Skeletal muscle tissue (tissue), 4 donors: ENCODE measurements around the gene JMJD1C. TPM values are rescaled to one million over a fixed set of nuclear protein-coding genes. Genes with fewer than 3 reads are reported as not detected.

ENCODE experiments used
- H3K27ac ChIP-seq: one replicate; pipeline ENCODE4 v1.7.0; 2013; ENCODE audit warnings: mild to moderate bottlenecking, low read depth, low read length, inconsistent platforms
- H3K27me3 ChIP-seq, 3 donors: one replicate each; pipeline ENCODE4 v1.7.0; 2013; ENCODE audit warnings: low read length in 3 of 3; ENCODE audit not compliant: control insufficient read depth in 3 of 3, insufficient read depth in 3 of 3
- H3K36me3 ChIP-seq, 3 donors: one replicate each; pipeline ENCODE4 v1.7.0; 2013; ENCODE audit warnings: low read length in 3 of 3; ENCODE audit not compliant: control insufficient read depth in 3 of 3, insufficient read depth in 3 of 3
- H3K4me1 ChIP-seq, 3 donors: one replicate each; pipeline ENCODE4 v1.7.0; 2013; ENCODE audit warnings: low read length in 3 of 3, mild to moderate bottlenecking in 3 of 3; ENCODE audit not compliant: control insufficient read depth in 3 of 3, insufficient read depth in 3 of 3
- H3K4me3 ChIP-seq, 3 donors: one replicate each; pipeline ENCODE4 v1.7.0; 2013; ENCODE audit warnings: low read length in 3 of 3
- H3K9ac ChIP-seq, 3 donors: one replicate each; pipeline ENCODE4 v1.7.0; 2013; ENCODE audit warnings: low read length in 3 of 3, mild to moderate bottlenecking in 3 of 3, moderate library complexity in 2 of 3, low read depth in 1 of 3
- H3K9me3 ChIP-seq, 3 donors: one replicate each; pipeline ENCODE4 v1.7.0; 2013; ENCODE audit warnings: low read length in 3 of 3; ENCODE audit not compliant: control insufficient read depth in 3 of 3
- total RNA-seq: library from RNA; depleted of rRNA; stranded (reverse); fragments of >200 nt; gene quantifications from one replicate; pipeline ENCODE4 v1.2.3, GENCODE V29; 2014
- donor health status: Osteomylitis.

JMJD1C gene
- total RNA-seq, 1 donor from 2014 or later: 90.8 TPM

- peaks cover 16 to 28% (median 25%) of the 10 kb centered on the region in 3 donors for H3K4me1 ChIP-seq
- H3K9me3 ChIP-seq: no peaks in the 10 kb centered on the region
- H3K4me3 ChIP-seq: no peak overlapping the region
- no peaks in the 10 kb centered on the region for H3K27me3 ChIP-seq
- H3K9ac ChIP-seq: no peak overlapping the region
- no peaks in the 10 kb centered on the region for H3K36me3 ChIP-seq
- H3K27ac ChIP-seq: peak overlapping the region; percentile 23
These were observed 204.3 kb downstream of the JMJD1C start for GRCh38 chr10:63261496-63261895.

DNA sequence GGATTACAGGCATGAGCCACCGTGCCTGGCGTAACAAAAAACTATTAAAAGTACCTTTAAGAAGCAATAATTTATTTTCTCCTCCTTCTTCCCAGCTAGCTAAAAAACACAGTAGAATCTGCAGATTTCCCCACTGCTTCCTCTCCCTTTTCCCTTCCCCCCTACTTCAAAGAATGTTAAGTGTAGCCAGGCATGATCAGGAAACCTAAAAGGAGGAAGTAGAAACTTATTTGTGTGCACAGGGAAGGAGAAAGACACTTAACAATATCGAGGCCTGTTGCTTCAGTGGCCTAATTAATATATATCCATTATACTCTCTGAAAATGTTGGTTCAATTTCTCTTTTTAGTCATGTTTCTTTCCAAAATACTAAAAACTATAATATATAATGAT lies 204.9 kb downstream of the JMJD1C start:
- H3K4me1 ChIP-seq: peaks cover 20 to 34% (median 31%) of the 10 kb centered on the region in 3 donors
- H3K27ac ChIP-seq: peak overlapping the region; percentile 23
- no peaks in the 10 kb centered on the region for H3K36me3 ChIP-seq
- no peak overlapping the region for H3K9ac ChIP-seq
- H3K4me3 ChIP-seq: no peak overlapping the region
- H3K9me3 ChIP-seq: no peaks in the 10 kb centered on the region
- H3K27me3 ChIP-seq: no peaks in the 10 kb centered on the region

DNA sequence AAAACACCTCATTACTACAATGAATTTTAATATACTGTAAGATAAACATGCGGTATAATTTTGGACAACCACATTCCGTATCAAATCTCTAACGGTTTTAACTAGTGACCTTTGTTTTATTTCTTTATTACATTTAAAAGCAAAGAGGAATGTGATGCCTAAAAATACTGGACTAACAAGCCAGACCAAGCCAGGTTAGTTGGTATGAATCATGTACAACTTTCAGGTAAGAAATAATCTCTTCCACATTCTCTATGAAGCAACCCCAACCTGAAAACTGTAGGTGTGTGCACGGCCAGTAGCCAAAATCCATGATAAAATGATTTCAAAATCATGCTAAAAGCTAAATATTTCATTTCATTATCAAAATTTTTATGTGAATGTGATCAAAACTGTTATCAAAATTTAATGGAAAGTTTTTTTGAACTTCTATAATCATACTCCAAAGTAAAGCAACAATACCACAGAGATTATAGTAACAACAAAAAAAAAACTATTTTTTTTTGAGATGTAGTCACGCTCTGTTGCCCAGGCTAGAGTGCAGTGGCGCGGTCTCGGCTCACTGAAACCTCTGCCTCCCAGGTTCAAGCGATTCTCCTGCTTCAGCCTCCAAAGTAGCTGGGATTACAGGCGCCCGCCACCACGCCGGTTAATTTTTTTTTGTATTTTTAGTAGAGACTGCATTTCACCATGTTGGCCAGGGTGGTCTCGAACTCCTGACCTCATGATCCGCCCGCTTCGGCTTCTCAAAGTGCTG lies 205.5 kb downstream of the JMJD1C start:
- Histone ChIP-seq H3K27ac (no peak overlapping the region), H3K36me3 (no peaks in the 10 kb centered on the region), H3K4me3 (no peak overlapping the region), H3K9ac (no peak overlapping the region), H3K4me1 (peaks cover 20 to 34% (median 32%) of the 10 kb centered on the region in 3 donors), H3K27me3 (no peaks in the 10 kb centered on the region), H3K9me3 (no peaks in the 10 kb centered on the region)

- Histone ChIP-seq H3K36me3 (no peaks in the 10 kb centered on the region), H3K9me3 (no peaks in the 10 kb centered on the region), H3K4me3 (no peak overlapping the region), H3K27ac (peak overlapping the region; percentile 43), H3K4me1 (peaks cover 19 to 34% (median 30%) of the 10 kb centered on the region in 3 donors), H3K9ac (no peak overlapping the region), H3K27me3 (no peaks in the 10 kb centered on the region)
These were observed 206.7 kb downstream of the JMJD1C start for GRCh38 chr10:63258920-63259678.

GRCh38 chr10:63257778-63258177 lies 208.0 kb downstream of the JMJD1C start:
- no peak overlapping the region for H3K9ac ChIP-seq
- H3K27me3 ChIP-seq: no peaks in the 10 kb centered on the region
- H3K36me3 ChIP-seq: no peaks in the 10 kb centered on the region
- H3K27ac ChIP-seq: peak overlapping the region; percentile 43
- peaks cover 18 to 34% (median 29%) of the 10 kb centered on the region in 3 donors for H3K4me1 ChIP-seq
- H3K9me3 ChIP-seq: no peaks in the 10 kb centered on the region
- H3K4me3 ChIP-seq: no peak overlapping the region

GRCh38 chr10:63256009-63256773 lies 209.6 kb downstream of the JMJD1C start:
- peak overlapping the region; percentile 4 for H3K27ac ChIP-seq

GRCh38 chr10:63255316-63255715 lies 210.5 kb downstream of the JMJD1C start:
- H3K27me3 ChIP-seq: no peaks in the 10 kb centered on the region
- H3K36me3 ChIP-seq: no peaks in the 10 kb centered on the region
- peaks cover 15 to 36% (median 31%) of the 10 kb centered on the region in 3 donors for H3K4me1 ChIP-seq
- no peak overlapping the region for H3K4me3 ChIP-seq
- H3K9ac ChIP-seq: no peak overlapping the region
- H3K9me3 ChIP-seq: no peaks in the 10 kb centered on the region
- no peak overlapping the region for H3K27ac ChIP-seq

More at GRCh38 chr10:63256009-63256773, 209.6 kb downstream of the JMJD1C start:
- peak overlapping the region in 1 of 3 donors; percentile 8 for H3K4me3 ChIP-seq
- H3K4me1 ChIP-seq: peaks cover 15 to 36% (median 32%) of the 10 kb centered on the region in 3 donors
- H3K27me3 ChIP-seq: no peaks in the 10 kb centered on the region
- no peaks in the 10 kb centered on the region for H3K36me3 ChIP-seq
- no peaks in the 10 kb centered on the region for H3K9me3 ChIP-seq
- H3K9ac ChIP-seq: no peak overlapping the region

DNA sequence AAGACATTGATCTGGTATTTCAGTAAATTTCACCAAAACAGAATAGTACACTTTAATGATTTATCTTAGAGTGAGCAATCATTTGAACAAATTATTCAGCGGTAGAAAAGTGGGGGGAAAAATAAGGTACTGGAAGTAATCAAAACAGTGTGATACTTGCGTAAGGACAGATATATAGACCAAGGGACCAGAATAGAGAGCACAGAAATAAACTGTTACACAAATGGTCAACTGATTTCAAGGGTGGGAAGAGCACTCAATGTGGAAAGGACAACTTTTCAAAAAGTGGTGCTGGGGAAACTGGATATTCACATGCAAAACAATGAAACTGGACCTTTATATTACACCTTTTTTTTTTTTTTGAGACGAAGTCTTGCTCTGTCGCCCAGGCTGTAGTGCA lies 212.7 kb downstream of the JMJD1C start:
- H3K9ac ChIP-seq: no peak overlapping the region
- H3K36me3 ChIP-seq: no peaks in the 10 kb centered on the region
- H3K27ac ChIP-seq: peak overlapping the region; percentile 31
- H3K9me3 ChIP-seq: no peaks in the 10 kb centered on the region
- H3K4me1 ChIP-seq: peaks cover 8 to 20% (median 14%) of the 10 kb centered on the region in 3 donors
- no peak overlapping the region for H3K4me3 ChIP-seq
- no peaks in the 10 kb centered on the region for H3K27me3 ChIP-seq

DNA sequence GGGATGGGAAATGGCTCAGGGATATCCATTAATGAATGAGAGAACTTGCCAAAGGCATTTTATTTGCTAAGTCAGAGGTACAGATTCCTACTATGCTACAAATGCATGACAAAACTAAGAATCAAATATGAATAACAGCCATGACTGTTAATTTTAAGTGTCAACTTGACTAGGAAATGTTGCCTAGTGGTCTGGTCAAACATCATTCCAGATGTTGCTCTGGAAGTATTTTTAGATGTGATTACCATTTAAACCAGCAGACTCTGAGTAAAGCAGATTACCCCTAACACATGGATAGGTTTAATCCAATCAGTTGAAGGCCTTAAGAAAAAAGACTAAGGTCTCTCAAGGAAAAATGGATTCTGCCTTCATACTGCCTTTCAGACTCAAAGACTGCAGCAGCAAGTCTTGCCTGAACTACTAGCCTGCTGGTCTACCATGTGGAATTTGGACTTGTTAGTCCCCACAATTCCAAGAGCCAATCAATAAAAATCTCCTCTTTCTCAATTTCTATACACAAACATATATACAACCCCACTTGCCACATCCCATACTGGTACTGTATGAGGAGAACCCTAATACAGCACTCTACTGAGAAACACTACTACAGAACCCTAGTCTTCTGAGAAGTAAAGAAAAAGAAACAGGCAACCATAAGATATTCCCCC lies 213.5 kb downstream of the JMJD1C start:
- no peaks in the 10 kb centered on the region for H3K27me3 ChIP-seq
- H3K27ac ChIP-seq: peak overlapping the region; percentile 31
- H3K9ac ChIP-seq: no peak overlapping the region
- H3K4me1 ChIP-seq: peaks cover 6 to 20% (median 13%) of the 10 kb centered on the region in 3 donors
- H3K9me3 ChIP-seq: no peaks in the 10 kb centered on the region
- H3K36me3 ChIP-seq: no peaks in the 10 kb centered on the region
- no peak overlapping the region for H3K4me3 ChIP-seq
